PC-9 (cell line): Measurements from ENCODE around the gene MICU2. TPM values are rescaled to one million over a fixed set of nuclear protein-coding genes. Genes with fewer than 3 reads are reported as not detected.

Experiments
- BruUV-seq: library from RNA; stranded (reverse); fragments of 400-500 nt; replicated peaks from 2 replicates; lab custom pipeline; 2021; lab: Mats Ljungman, UMichigan
- CTCF ChIA-PET: fragments of 300-600 bp; sonication (Branson Sonifier 250); formaldehyde crosslinking; loops from one replicate; lab custom pipeline; 2022; ENCODE audit warnings: antibody characterized with exemption; lab: Charles Lee
- POLR2A ChIA-PET: fragments of 300-600 bp; sonication (Branson Sonifier 250); formaldehyde crosslinking; loops from one replicate; lab custom pipeline; 2022; ENCODE audit warnings: antibody characterized with exemption; ENCODE audit not compliant: unreplicated experiment; lab: Charles Lee
- DNase-seq, 2 experiments: peaks; one replicate each; pipeline versions ENCODE4 v3.0.0 to v3.0.0-alpha.2; 2015 to 2022; ENCODE audit warnings: mixed read lengths in 1 of 2
- H2AFZ ChIP-seq: fragments of 200-600 bp; sonication (generic); 2 replicates; pipeline ENCODE4 v1.8.1; 2017; ENCODE audit warnings: antibody characterized with exemption
- H3F3A ChIP-seq: fragments of 200-600 bp; sonication (generic); 2 replicates; pipeline ENCODE4 v1.8.1; 2017; ENCODE audit warnings: antibody characterized with exemption, mild to moderate bottlenecking, low read depth; ENCODE audit not compliant: insufficient read depth
- H3K27ac ChIP-seq: fragments of 200-600 bp; sonication (generic); 2 replicates; pipeline ENCODE4 v1.6.1; 2016; ENCODE audit warnings: mixed run types
- H3K27me3 ChIP-seq: fragments of 200-600 bp; sonication (generic); 2 replicates; pipeline ENCODE4 v1.6.1; 2016; ENCODE audit warnings: low read depth, mixed run types; ENCODE audit not compliant: insufficient read depth
- H3K36me3 ChIP-seq: fragments of 200-600 bp; sonication (generic); 2 replicates; pipeline ENCODE4 v1.6.1; 2016; ENCODE audit warnings: low read depth, mixed run types
- H3K4me1 ChIP-seq: fragments of 200-600 bp; sonication (generic); replicated peaks from 2 replicates; pipeline ENCODE4 v1.6.1; 2016; ENCODE audit warnings: mixed run types; ENCODE audit not compliant: insufficient read depth
- H3K4me2 ChIP-seq: fragments of 200-600 bp; sonication (generic); 2 replicates; pipeline ENCODE4 v1.6.1; 2017; ENCODE audit warnings: mixed run types
- H3K4me3 ChIP-seq: fragments of 200-600 bp; sonication (generic); 2 replicates; pipeline ENCODE4 v1.6.1; 2016; ENCODE audit warnings: mixed run types
- H3K79me2 ChIP-seq: fragments of 200-600 bp; sonication (generic); 2 replicates; pipeline ENCODE4 v1.6.1; 2017; ENCODE audit warnings: low read depth, mixed run types
- H3K9me2 ChIP-seq: fragments of 200-600 bp; sonication (generic); 2 replicates; pipeline ENCODE4 v1.8.1; 2017; ENCODE audit warnings: mild to moderate bottlenecking; ENCODE audit not compliant: insufficient read depth
- H3K9me3 ChIP-seq: fragments of 200-600 bp; sonication (generic); 2 replicates; pipeline ENCODE4 v1.8.1; 2016; ENCODE audit warnings: low read depth; ENCODE audit not compliant: insufficient read depth
- H4K20me1 ChIP-seq: fragments of 200-600 bp; sonication (generic); 2 replicates; pipeline ENCODE4 v1.8.1; 2017; ENCODE audit not compliant: insufficient read depth
- CTCF ChIP-seq: fragments of 200-600 bp; sonication (generic); conservative IDR thresholded peaks from 2 replicates; pipeline ENCODE4 v1.6.1; 2017; ENCODE audit warnings: mixed run types, antibody characterized with exemption, mild to moderate bottlenecking, moderate library complexity
- EZH2 ChIP-seq: fragments of 200-600 bp; sonication (generic); IDR thresholded peaks from 2 replicates; pipeline ENCODE4 v1.8.0; 2017; ENCODE audit warnings: antibody characterized with exemption, low read depth
- intact Hi-C: fragments of 100-400 bp; cut with micrococcal nuclease; formaldehyde crosslinking; loops from one replicate; pipeline ENCODE4 v1.10.0; 2022; ENCODE audit not compliant: unreplicated experiment
- total RNA-seq: library from RNA; stranded (reverse); gene quantifications from 2 replicates; pipeline ENCODE4 v1.2.3, GENCODE V29; 2021

The MICU2 gene
- total RNA-seq, 1 experiment from 2014 or later: 18.3 TPM

GRCh38 chr13:21584973-21585592 lies 18.9 kb downstream of the MICU2 start:
- Histone ChIP-seq H3K9me2 (no peaks in the 10 kb centered on the region), H3K9me3 (peaks cover 11% of the 10 kb centered on the region; the same call in 1 of the 2 replicates), H3K79me2 (peaks cover 5% of the 10 kb centered on the region; the same call in 1 of the 2 replicates), H4K20me1 (no peaks in the 10 kb centered on the region; the same call in 1 of the 2 replicates), H3K4me3 (no peak overlapping the region), H3K27ac (no peak overlapping the region), H3K4me1 (no peaks in the 10 kb centered on the region), H3K27me3 (no peaks in the 10 kb centered on the region), H3K4me2 (no peak overlapping the region), H3F3A (no peaks in the 10 kb centered on the region), H3K36me3 (no peaks in the 10 kb centered on the region), H2AFZ (no peak overlapping the region)
- TF ChIP-seq EZH2 (no peak), CTCF (no peak)
- ChIA-PET CTCF (no interaction called here), POLR2A (no interaction called here)
- intact Hi-C loops: no loop called here
- no TSS peak for BruUV-seq
- no peak for DNase-seq

- no TSS peak for BruUV-seq
- ChIA-PET CTCF (interaction anchor here (0.6 kb wide), 1 partner anchor 754 kb away, joined by 3 read pairs; no protein-coding TSS in a partner anchor), POLR2A (interaction anchor here (0.7 kb wide), 1 partner anchor 761 kb away, joined by 3 read pairs; no protein-coding TSS in a partner anchor)
- Histone ChIP-seq H3K9me3 (peaks cover 11% of the 10 kb centered on the region; the same call in 1 of the 2 replicates), H3K4me1 (no peaks in the 10 kb centered on the region), H3K4me2 (no peak overlapping the region), H2AFZ (no peak overlapping the region), H3K9me2 (no peaks in the 10 kb centered on the region), H3K79me2 (no peaks in the 10 kb centered on the region), H3K36me3 (no peaks in the 10 kb centered on the region), H4K20me1 (no peaks in the 10 kb centered on the region; the same call in 1 of the 2 replicates), H3K4me3 (no peak overlapping the region), H3K27ac (no peak overlapping the region), H3K27me3 (no peaks in the 10 kb centered on the region), H3F3A (no peaks in the 10 kb centered on the region)
- TF ChIP-seq EZH2: no peak
- TF ChIP-seq CTCF: no peak
- intact Hi-C loops: no loop called here
- no peak for DNase-seq
Observed at GRCh38 chr13:21583478-21583877, 20.5 kb downstream of the MICU2 start.

DNA sequence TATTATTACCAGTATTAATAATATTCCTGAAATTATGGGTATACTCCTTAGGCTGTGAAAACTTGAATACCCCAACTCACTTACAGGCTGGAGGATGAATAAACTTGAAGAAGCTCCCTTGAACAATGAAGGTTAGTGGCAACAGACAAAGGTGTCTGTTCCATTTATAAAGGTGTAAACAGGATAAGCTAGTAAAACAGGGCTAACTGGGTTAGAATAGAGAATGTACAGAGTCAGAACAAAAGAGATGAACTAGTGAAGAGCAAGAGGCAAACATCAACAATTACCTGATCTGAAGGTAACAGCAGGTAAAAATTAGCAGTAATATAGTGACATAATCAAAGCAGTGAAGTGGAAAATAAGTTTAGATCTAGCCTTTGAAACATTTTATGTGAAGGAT lies 23.2 kb downstream of the MICU2 start:
- ChIA-PET POLR2A (no interaction called here), CTCF (no interaction called here)
- Histone ChIP-seq H3K4me1 (no peaks in the 10 kb centered on the region), H3K9me2 (no peaks in the 10 kb centered on the region), H3K27me3 (no peaks in the 10 kb centered on the region), H3K79me2 (no peaks in the 10 kb centered on the region), H3K4me2 (no peak overlapping the region), H3K27ac (no peak overlapping the region), H3F3A (no peaks in the 10 kb centered on the region), H2AFZ (no peak overlapping the region), H3K4me3 (no peak overlapping the region), H4K20me1 (no peaks in the 10 kb centered on the region; the same call in 1 of the 2 replicates), H3K36me3 (no peaks in the 10 kb centered on the region), H3K9me3 (peaks cover 11% of the 10 kb centered on the region; the same call in 1 of the 2 replicates)
- TF ChIP-seq CTCF (no peak), EZH2 (no peak)
- intact Hi-C loops: no loop called here
- no peak for DNase-seq
- no TSS peak for BruUV-seq
